CD14-positive monocyte (primary cell): ENCODE results near the gene TDRD7. TPM values are rescaled to one million over a fixed set of nuclear protein-coding genes. Genes with fewer than 3 reads are reported as not detected.

Experiments used
- DNase-seq, 3 donors: peaks; one replicate each; pipeline ENCODE4 v3.0.0-alpha.2; 2011 to 2022
- H2AFZ ChIP-seq: 2 replicates; pipeline ENCODE4 v1.6.0; 2012; ENCODE audit warnings: mild to moderate bottlenecking, low read depth, low read length, inconsistent platforms; ENCODE audit not compliant: insufficient read depth, poor library complexity, severe bottlenecking
- H3K27ac ChIP-seq, 2 donors: 1 replicate in 1 of 2; 2 replicates in 1 of 2; pipeline ENCODE4 v1.5.1; 2012 to 2013; ENCODE audit warnings: low read length in 2 of 2, control low read depth in 1 of 2, inconsistent platforms in 1 of 2, low read depth in 1 of 2, mild to moderate bottlenecking in 1 of 2
- H3K27me3 ChIP-seq, 2 donors: one replicate each; pipeline versions ENCODE4 v1.6.0 to v1.6.1; 2011 to 2013; ENCODE audit warnings: low read length in 2 of 2; ENCODE audit not compliant: control insufficient read depth in 2 of 2, insufficient read depth in 2 of 2
- H3K36me3 ChIP-seq, 2 donors: replicated peaks in 1 of 2; 1 replicate in 1 of 2; 2 replicates in 1 of 2; pipeline versions ENCODE4 v1.5.1 to v1.6.1; 2012 to 2013; ENCODE audit warnings: low read length in 2 of 2, control low read depth in 1 of 2, inconsistent platforms in 1 of 2, mild to moderate bottlenecking in 1 of 2; ENCODE audit not compliant: insufficient read depth in 2 of 2, control insufficient read depth in 1 of 2
- H3K4me1 ChIP-seq, 2 donors: 1 replicate in 1 of 2; 2 replicates in 1 of 2; pipeline versions ENCODE4 v1.5.1 to v1.6.1; 2012 to 2013; ENCODE audit warnings: low read length in 2 of 2, control low read depth in 1 of 2, inconsistent platforms in 1 of 2, mild to moderate bottlenecking in 1 of 2, moderate library complexity in 1 of 2; ENCODE audit not compliant: insufficient read depth in 2 of 2, control insufficient read depth in 1 of 2
- H3K4me2 ChIP-seq: replicated peaks from 2 replicates; pipeline ENCODE3; 2012; ENCODE audit warnings: low read length, moderate library complexity, mild to moderate bottlenecking; ENCODE audit not compliant: poor library complexity, severe bottlenecking; ENCODE audit errors: extremely low read depth
- H3K4me3 ChIP-seq, 3 experiments: fragments of 200-600 bp in 1 of 3; sonication (generic) in 1 of 3; replicated peaks in 1 of 3; 1 replicate in 2 of 3; 2 replicates in 1 of 3; pipeline ENCODE4 v1.5.1; 2011 to 2013; ENCODE audit warnings: low read length in 3 of 3, mild to moderate bottlenecking in 3 of 3, control low read depth in 2 of 3, low read depth in 2 of 3, inconsistent platforms in 1 of 3, moderate library complexity in 1 of 3
- H3K79me2 ChIP-seq: 2 replicates; pipeline ENCODE4 v1.6.0; 2012; ENCODE audit warnings: mild to moderate bottlenecking, control low read depth, inconsistent platforms, low read length, moderate library complexity; ENCODE audit not compliant: insufficient read depth
- H3K9ac ChIP-seq: 2 replicates; pipeline ENCODE4 v1.6.0; 2017; ENCODE audit warnings: low read length, mild to moderate bottlenecking; ENCODE audit not compliant: insufficient read depth, poor library complexity, severe bottlenecking
- H3K9me3 ChIP-seq, 2 donors: replicated peaks in 1 of 2; 1 replicate in 1 of 2; 2 replicates in 1 of 2; pipeline versions ENCODE4 v1.5.1 to v1.6.1; 2012 to 2013; ENCODE audit warnings: low read length in 2 of 2, control low read depth in 1 of 2; ENCODE audit not compliant: control insufficient read depth in 1 of 2, insufficient read depth in 1 of 2
- H4K20me1 ChIP-seq: 2 replicates; pipeline ENCODE4 v1.6.0; 2012; ENCODE audit warnings: mild to moderate bottlenecking, low read length, control low read depth, moderate library complexity; ENCODE audit not compliant: insufficient read depth
- H3K27ac Mint-ChIP-seq, 7 donors: one replicate each; pipeline ENCODE4 v1.8.0; 2020; ENCODE audit warnings: mild to moderate bottlenecking in 7 of 7, mixed read lengths in 7 of 7, moderate library complexity in 6 of 7, inconsistent platforms in 2 of 7
- H3K27me3 Mint-ChIP-seq, 3 donors: one replicate each; pipeline ENCODE4 v1.8.0; 2021 to 2022; ENCODE audit warnings: low read depth in 3 of 3, mild to moderate bottlenecking in 3 of 3, mixed read lengths in 3 of 3, moderate library complexity in 3 of 3, inconsistent platforms in 1 of 3
- H3K36me3 Mint-ChIP-seq, 2 donors: one replicate each; pipeline ENCODE4 v1.8.0; 2020; ENCODE audit warnings: mixed read lengths in 2 of 2, inconsistent platforms in 1 of 2, mild to moderate bottlenecking in 1 of 2
- H3K4me1 Mint-ChIP-seq: one replicate; pipeline ENCODE4 v1.8.0; 2020; ENCODE audit warnings: mild to moderate bottlenecking, mixed read lengths
- H3K4me3 Mint-ChIP-seq, 2 donors: one replicate each; pipeline ENCODE4 v1.8.0; 2020; ENCODE audit warnings: mild to moderate bottlenecking in 2 of 2, mixed read lengths in 2 of 2, moderate library complexity in 1 of 2
- H3K9me3 Mint-ChIP-seq, 7 donors: one replicate each; pipeline ENCODE4 v1.8.0; 2020 to 2022; ENCODE audit warnings: mixed read lengths in 7 of 7, mild to moderate bottlenecking in 6 of 7, moderate library complexity in 6 of 7, inconsistent platforms in 2 of 7
- CTCF ChIP-seq: fragments of 200-600 bp; IDR thresholded peaks from one replicate; pipeline ENCODE4 v1.8.0; 2022; ENCODE audit warnings: antibody characterized with exemption, mild to moderate bottlenecking
- WGBS: methylation state at CpG from one replicate; pipeline ENCODE4 v1.1.5; 2013; ENCODE audit warnings: missing lambda C conversion rate; ENCODE audit not compliant: insufficient coverage; 5-methylcytosine and 5-hydroxymethylcytosine counted together
- intact Hi-C, 2 donors: fragments of 100-400 bp; cut with micrococcal nuclease; formaldehyde crosslinking; loops; one replicate each; pipeline versions ENCODE4 v1.15.0 to v1.15.1; 2023
- polyA plus RNA-seq, 3 donors: library from polyadenylated mRNA; depleted of rRNA in 1 of 3; unstranded in 2 of 3; stranded (reverse) in 1 of 3; fragments of 300-500 nt in 2 of 3; fragments of >200 nt in 1 of 3; fragmentation: Illumina TruSeq in 2 of 3; gene quantifications; 1 replicate in 2 of 3; 2 replicates in 1 of 3; pipeline ENCODE4 v1.2.3, GENCODE V29; 2012 to 2021

Gene TDRD7
- polyA plus RNA-seq, 3 donors, result 8.1 to 12.0 (median 11.1) TPM

GRCh38 chr9:97387936-97388684 is 23.8 kb upstream of the TDRD7 start:
- peaks cover 17 to 23% of the 10 kb centered on the region in 2 donors for H3K4me1 ChIP-seq
- H3K79me2 ChIP-seq, result no peaks in the 10 kb centered on the region
- intact Hi-C loops, result loop anchor here in 1 of 2 donors (2.0 to 10.0 kb wide), 2 partner anchors 13 to 227 kb away; no protein-coding TSS in a partner anchor
- Mint-ChIP-seq H3K9me3 (peaks cover 0 to 3% (median 0%) of the 10 kb centered on the region in 7 donors), H3K4me3 (peak overlapping the region in 1 of 2 donors; percentile 26), H3K36me3 (no peaks in the 10 kb centered on the region), H3K27me3 (peaks cover 3 to 18% (median 7%) of the 10 kb centered on the region in 3 donors), H3K4me1 (peaks cover 19% of the 10 kb centered on the region), H3K27ac (peak overlapping the region in 6 of 7 donors; percentile 41 to 72 (median 56))
- 91% methylated on average over 3 of the region's 5 CpGs for WGBS
- H4K20me1 ChIP-seq, result no peaks in the 10 kb centered on the region
- H3K27me3 ChIP-seq, result no peaks in the 10 kb centered on the region
- H3K4me2 ChIP-seq, result peak overlapping the region; percentile 5
- DNase-seq, result no peak
- H3K27ac ChIP-seq, result no peak overlapping the region
- TF ChIP-seq CTCF, result no peak
- no peak overlapping the region for H3K4me3 ChIP-seq
- H3K9ac ChIP-seq, result no peak overlapping the region
- H3K9me3 ChIP-seq, result no peaks in the 10 kb centered on the region
- H3K36me3 ChIP-seq, result no peaks in the 10 kb centered on the region
- no peak overlapping the region for H2AFZ ChIP-seq

- H3K27ac Mint-ChIP-seq, result peak overlapping the region in 6 of 7 donors; percentile 50 to 80 (median 63)
Measured at GRCh38 chr9:97388721-97389238, 23.1 kb upstream of the TDRD7 start.

More at GRCh38 chr9:97388721-97389238, 23.1 kb upstream of the TDRD7 start:
- H3K4me2 ChIP-seq, result peak overlapping the region; percentile 5
- H3K27me3 ChIP-seq, result no peaks in the 10 kb centered on the region
- H3K9me3 Mint-ChIP-seq, result peaks cover 0 to 3% (median 0%) of the 10 kb centered on the region in 7 donors
- no peaks in the 10 kb centered on the region for H3K36me3 ChIP-seq
- peaks cover 19% of the 10 kb centered on the region for H3K4me1 Mint-ChIP-seq
- H3K9ac ChIP-seq, result no peak overlapping the region
- H3K36me3 Mint-ChIP-seq, result no peaks in the 10 kb centered on the region
- H2AFZ ChIP-seq, result no peak overlapping the region
- no peak for TF ChIP-seq CTCF
- 51% methylated on average over 2 of the region's 5 CpGs for WGBS
- no peak overlapping the region for H3K27ac ChIP-seq
- intact Hi-C loops, result loop anchor here in 1 of 2 donors (10.0 kb wide), 1 partner anchor 226 kb away; no protein-coding TSS in a partner anchor
- H4K20me1 ChIP-seq, result no peaks in the 10 kb centered on the region
- no peaks in the 10 kb centered on the region for H3K79me2 ChIP-seq
- no peaks in the 10 kb centered on the region for H3K9me3 ChIP-seq
- H3K4me3 ChIP-seq, result no peak overlapping the region
- H3K4me1 ChIP-seq, result peaks cover 17 to 23% of the 10 kb centered on the region in 2 donors
- H3K27me3 Mint-ChIP-seq, result peaks cover 3 to 18% (median 7%) of the 10 kb centered on the region in 3 donors
- peak overlapping the region in 1 of 2 donors; percentile 26 for H3K4me3 Mint-ChIP-seq
- peak; percentile 76 to 99 (median 85) for DNase-seq
